Stimulated activated CD4-positive, alpha-beta T cell treated with anti-CD3 and anti-CD28 coated beads, Interleukin-2, amount 100 ng/mL, for 24 hours (primary cell): Measurements from ENCODE around the gene NCAPD2.

Experiments used
- DNase-seq, 2 donors: peaks; one replicate each; pipeline ENCODE4 v3.0.0-alpha.2; 2020

The NCAPD2 gene

GRCh38 chr12:6493497-6494257, at the start of gene NCAPD2:
NCAPD2 (plus strand) TSS chr12:6494102; CDS start chr12:6495099, 997 bp downstream.
- peak; percentile 94 for DNase-seq

- DNase-seq = peak in 1 of 2 donors; percentile 34
Observed at GRCh38 chr12:6444704-6445688, 48.9 kb upstream of the NCAPD2 start, which contains the start of gene CD27. CD27 (plus strand) TSS chr12:6444955; CDS start chr12:6445096, 141 bp downstream.

GRCh38 chr12:6450091-6450868, 43.6 kb upstream of the NCAPD2 start:
- no peak for DNase-seq

GRCh38 chr12:6450869-6451347, 43.0 kb upstream of the NCAPD2 start:
- peak; percentile 47 to 64 for DNase-seq

GRCh38 chr12:6451348-6452244, 42.3 kb upstream of the NCAPD2 start, which contains the start of gene TAPBPL:
TAPBPL (plus strand) TSS chr12:6452042; CDS start chr12:6452249, 207 bp downstream.
- peak; percentile 76 to 81 for DNase-seq

- DNase-seq = peak in 1 of 2 donors; percentile 39
Observed at GRCh38 chr12:6452245-6452943, 41.5 kb upstream of the NCAPD2 start.

- peak in 1 of 2 donors; percentile 57 for DNase-seq
Observed at GRCh38 chr12:6452944-6453630, 40.8 kb upstream of the NCAPD2 start.

GRCh38 chr12:6457220-6457945, 36.5 kb upstream of the NCAPD2 start:
- DNase-seq = no peak

- no peak for DNase-seq
Observed at GRCh38 chr12:6458281-6459003, 35.5 kb upstream of the NCAPD2 start.

- DNase-seq = no peak
Observed at GRCh38 chr12:6459004-6459337, 34.9 kb upstream of the NCAPD2 start.

GRCh38 chr12:6460751-6461371, 33.0 kb upstream of the NCAPD2 start:
- DNase-seq = peak; percentile 48 to 63

- DNase-seq = peak; percentile 79 to 80
Observed at GRCh38 chr12:6461401-6462233, 32.3 kb upstream of the NCAPD2 start.

- DNase-seq = peak; percentile 35 to 52
Observed at GRCh38 chr12:6462234-6462995, 31.5 kb upstream of the NCAPD2 start.

- no peak for DNase-seq
Observed at GRCh38 chr12:6463216-6463615, 30.7 kb upstream of the NCAPD2 start.

GRCh38 chr12:6463858-6464257, 30.0 kb upstream of the NCAPD2 start:
- no peak for DNase-seq

- no peak for DNase-seq
Observed at GRCh38 chr12:6464531-6464930, 29.4 kb upstream of the NCAPD2 start.
